ENCODE data around the gene DAW1.

The DAW1 gene

DNA sequence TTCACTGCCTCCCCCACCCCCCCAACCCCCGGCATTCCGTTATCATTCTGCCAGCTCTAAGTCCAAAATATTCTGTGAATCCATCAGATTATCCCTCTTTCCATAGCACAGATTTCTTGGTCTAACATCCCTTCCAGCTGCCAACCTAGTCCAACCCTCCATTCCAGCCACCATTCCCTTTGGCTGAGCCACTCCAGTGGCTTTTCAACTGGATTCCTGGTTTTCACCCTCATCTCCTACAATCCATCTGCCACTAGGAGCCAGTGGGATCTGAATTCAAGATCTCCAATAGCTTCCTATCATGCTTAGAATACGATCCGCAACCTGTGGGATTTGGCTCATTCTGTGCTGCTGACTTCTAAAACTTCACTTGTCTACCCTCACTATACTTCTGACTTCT, 1.2 kb downstream of the DAW1 start:
- H3K27ac Mint-ChIP-seq = no peak overlapping the region
- H3K36me3 Mint-ChIP-seq (ENCODE audit: low read depth) = no peaks in the 10 kb centered on the region
- peak overlapping the region; percentile 47 to 51 (median 49) for H3K4me3 Mint-ChIP-seq
- no peaks in the 10 kb centered on the region for H3K4me1 Mint-ChIP-seq
- peaks cover 30% of the 10 kb centered on the region for H3K27me3 Mint-ChIP-seq (ENCODE audit: low read depth)
- no peaks in the 10 kb centered on the region for H3K9me3 Mint-ChIP-seq
- TF ChIP-seq CTCF (IDR thresholded peaks at IDR 0.05; ENCODE audit: unreplicated experiment in 3 of 3) = no peak

GRCh38 chr2:227876300-227876801, 4.9 kb downstream of the DAW1 start:
- H3K4me1 Mint-ChIP-seq = no peaks in the 10 kb centered on the region
- H3K9me3 Mint-ChIP-seq = no peaks in the 10 kb centered on the region
- H3K4me3 Mint-ChIP-seq = no peak overlapping the region
- no peak overlapping the region for H3K27ac Mint-ChIP-seq
- TF ChIP-seq CTCF (IDR thresholded peaks at IDR 0.05; ENCODE audit: unreplicated experiment in 3 of 3) = no peak
- H3K36me3 Mint-ChIP-seq (ENCODE audit: low read depth) = no peaks in the 10 kb centered on the region
- peaks cover 26% of the 10 kb centered on the region for H3K27me3 Mint-ChIP-seq (ENCODE audit: low read depth)

GRCh38 chr2:227877421-227878310, 6.2 kb downstream of the DAW1 start:
- no peak for TF ChIP-seq CTCF (IDR thresholded peaks at IDR 0.05; ENCODE audit: unreplicated experiment in 3 of 3)
- no peak overlapping the region for H3K27ac Mint-ChIP-seq
- no peaks in the 10 kb centered on the region for H3K9me3 Mint-ChIP-seq
- H3K36me3 Mint-ChIP-seq (ENCODE audit: low read depth) = no peaks in the 10 kb centered on the region
- no peak overlapping the region for H3K4me3 Mint-ChIP-seq
- H3K4me1 Mint-ChIP-seq = no peaks in the 10 kb centered on the region
- peaks cover 20% of the 10 kb centered on the region for H3K27me3 Mint-ChIP-seq (ENCODE audit: low read depth)

DNA sequence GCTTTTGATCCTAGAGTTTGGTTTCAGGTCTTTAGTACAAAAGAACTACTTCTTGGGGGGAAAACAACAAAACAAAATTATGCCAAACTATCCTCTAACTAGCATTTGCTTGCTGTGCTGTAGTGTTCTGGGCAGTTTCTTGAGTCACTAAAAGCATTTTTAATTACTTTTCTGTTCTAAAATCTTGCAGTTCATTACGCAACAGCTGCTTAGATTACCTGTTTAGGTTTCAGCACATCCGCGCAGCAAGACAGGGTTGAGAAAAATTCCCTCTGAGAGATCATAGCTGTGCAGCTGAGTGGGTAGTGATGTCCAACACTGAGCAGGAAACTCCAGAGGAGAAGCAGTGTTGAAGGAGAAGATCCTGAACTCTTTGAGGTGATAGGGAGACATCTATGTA, 9.0 kb downstream of the DAW1 start:
- Mint-ChIP-seq H3K27me3 (ENCODE audit: low read depth) (peaks cover 6% of the 10 kb centered on the region), H3K36me3 (ENCODE audit: low read depth) (no peaks in the 10 kb centered on the region), H3K4me1 (no peaks in the 10 kb centered on the region), H3K4me3 (no peak overlapping the region), H3K9me3 (no peaks in the 10 kb centered on the region), H3K27ac (no peak overlapping the region)
- no peak for TF ChIP-seq CTCF (IDR thresholded peaks at IDR 0.05; ENCODE audit: unreplicated experiment in 3 of 3)

GRCh38 chr2:227881866-227882517, 10.6 kb downstream of the DAW1 start:
- peaks cover 3% of the 10 kb centered on the region for H3K27me3 Mint-ChIP-seq (ENCODE audit: low read depth)
- H3K4me3 Mint-ChIP-seq = no peak overlapping the region

More at GRCh38 chr2:227881866-227882517, 10.6 kb downstream of the DAW1 start:
- Mint-ChIP-seq H3K27ac (no peak overlapping the region), H3K36me3 (ENCODE audit: low read depth) (no peaks in the 10 kb centered on the region), H3K9me3 (no peaks in the 10 kb centered on the region), H3K4me1 (no peaks in the 10 kb centered on the region)
- no peak for TF ChIP-seq CTCF (IDR thresholded peaks at IDR 0.05; ENCODE audit: unreplicated experiment in 3 of 3)
